ENCODE data around the gene SPATA33.
"Not testable (repeated sequence)": the region's sequence is repeated elsewhere in the genome, so short reads cannot be mapped to it uniquely, and the experiment has no call there.

SPATA33 gene

GRCh38 chr16:89691986-89692569 is 34.4 kb downstream of the SPATA33 start:
- in situ Hi-C loops (cut with HindIII; ENCODE audit: low sequenced_read_pairs) = no loop called here
- DNase-seq (ENCODE audit: low read depth, low spot score) = no peak
- TF ChIP-seq CTCF (IDR thresholded peaks at IDR 0.05; ENCODE audit: low read depth, low read length) = no peak

GRCh38 chr16:89693289-89693731 is 35.7 kb downstream of the SPATA33 start:
- no peak for DNase-seq (ENCODE audit: low read depth, low spot score)
- in situ Hi-C loops (cut with HindIII; ENCODE audit: low sequenced_read_pairs) = no loop called here
- no peak for TF ChIP-seq CTCF (IDR thresholded peaks at IDR 0.05; ENCODE audit: low read depth, low read length)
- H3K4me3 ChIP-seq (ENCODE audit: low read depth, low read length) = no peak overlapping the region

More at GRCh38 chr16:89691986-89692569, 34.4 kb downstream of the SPATA33 start:
- H3K4me3 ChIP-seq (ENCODE audit: low read depth, low read length) = no peak overlapping the region

GRCh38 chr16:89693931-89694783 is 36.5 kb downstream of the SPATA33 start:
- no peak overlapping the region for H3K4me3 ChIP-seq (ENCODE audit: low read depth, low read length)
- in situ Hi-C loops (cut with HindIII; ENCODE audit: low sequenced_read_pairs) = no loop called here
- no peak for TF ChIP-seq CTCF (IDR thresholded peaks at IDR 0.05; ENCODE audit: low read depth, low read length)
- DNase-seq (ENCODE audit: low read depth, low spot score) = no peak

- in situ Hi-C loops (cut with HindIII; ENCODE audit: low sequenced_read_pairs); H3K4me3 ChIP-seq (ENCODE audit: low read depth, low read length); DNase-seq (ENCODE audit: low read depth, low spot score): not testable (repeated sequence)
These were observed 37.1 kb downstream of the SPATA33 start for GRCh38 chr16:89694784-89695085.

GRCh38 chr16:89695086-89695874 is 37.6 kb downstream of the SPATA33 start:
- DNase-seq (ENCODE audit: low read depth, low spot score) = no peak
- in situ Hi-C loops (cut with HindIII; ENCODE audit: low sequenced_read_pairs) = no loop called here
- no peak for TF ChIP-seq CTCF (IDR thresholded peaks at IDR 0.05; ENCODE audit: low read depth, low read length)
- no peak overlapping the region for H3K4me3 ChIP-seq (ENCODE audit: low read depth, low read length)

GRCh38 chr16:89695875-89696669 is 38.4 kb downstream of the SPATA33 start:
- H3K4me3 ChIP-seq (ENCODE audit: low read depth, low read length) = no peak overlapping the region
- TF ChIP-seq CTCF (IDR thresholded peaks at IDR 0.05; ENCODE audit: low read depth, low read length) = no peak
- in situ Hi-C loops (cut with HindIII; ENCODE audit: low sequenced_read_pairs) = no loop called here
- DNase-seq (ENCODE audit: low read depth, low spot score) = no peak
